Epidermal melanocyte (primary cell): ENCODE results near the gene VARS1.
A peak's percentile ranks its signal among the peaks of the same experiment; 100 is the strongest.

Experiments
- DNase-seq: peaks from one replicate; pipeline ENCODE4 v3.0.0; 2011; ENCODE audit warnings: low spot score; ENCODE audit not compliant: insufficient read length

VARS1 gene

DNA sequence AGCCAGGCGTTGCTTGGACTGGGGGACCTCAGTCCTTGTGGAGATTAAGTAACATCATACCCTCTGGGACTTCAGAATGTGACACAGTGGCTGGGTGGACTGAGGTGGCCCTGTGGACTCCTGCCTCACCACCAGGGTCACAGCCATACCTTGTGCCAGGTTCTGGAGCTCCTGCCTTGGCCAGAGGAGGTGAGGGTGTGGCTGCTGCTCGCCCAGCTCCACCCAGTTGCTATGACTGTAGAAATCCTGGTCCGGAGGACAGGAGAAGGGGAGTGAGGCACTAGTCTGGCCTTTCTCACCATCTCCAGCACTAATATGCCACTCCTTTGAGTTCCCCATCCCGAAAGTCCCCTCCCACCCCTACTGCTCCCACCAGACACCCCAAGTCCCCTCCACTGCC is 20.4 kb downstream of the VARS1 start:
- no peak for DNase-seq

DNA sequence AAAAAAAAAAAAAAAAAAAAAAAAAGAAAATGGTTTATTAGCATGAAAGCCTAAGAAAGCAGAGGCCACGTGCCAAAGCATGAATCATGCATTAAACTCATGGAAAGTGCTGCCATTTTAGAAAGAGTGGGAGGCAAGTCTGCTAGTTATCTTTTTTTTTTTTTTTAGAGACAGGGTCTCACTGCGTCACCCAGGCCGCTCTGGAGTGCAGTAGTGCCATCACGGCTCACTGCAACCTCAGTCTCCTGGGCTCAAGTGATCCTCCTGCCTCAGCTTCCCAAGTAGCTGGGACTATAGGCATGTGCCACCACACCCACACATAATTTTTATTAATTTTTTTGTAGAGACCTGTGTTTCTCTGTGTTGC is 23.6 kb downstream of the VARS1 start:
- DNase-seq, result no peak

DNA sequence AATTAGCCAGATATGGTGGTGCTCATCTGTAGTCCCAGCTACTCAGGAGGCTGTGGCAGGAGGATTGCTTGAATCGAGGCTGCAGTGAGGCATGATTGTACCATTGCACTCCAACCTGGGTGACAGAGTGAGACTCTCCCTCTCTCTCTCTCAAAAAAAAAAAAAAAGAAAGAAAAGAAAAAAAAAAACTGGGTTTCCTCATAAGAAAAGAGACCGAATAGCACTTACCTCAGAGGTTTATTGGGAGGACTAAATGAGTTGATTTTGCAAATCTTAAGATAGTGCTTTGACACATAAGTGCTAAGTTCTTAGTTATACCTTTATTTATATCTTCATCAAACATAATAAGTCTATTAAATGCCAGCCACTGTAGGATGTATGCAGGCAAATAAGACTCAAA is 24.7 kb downstream of the VARS1 start:
- no peak for DNase-seq

DNA sequence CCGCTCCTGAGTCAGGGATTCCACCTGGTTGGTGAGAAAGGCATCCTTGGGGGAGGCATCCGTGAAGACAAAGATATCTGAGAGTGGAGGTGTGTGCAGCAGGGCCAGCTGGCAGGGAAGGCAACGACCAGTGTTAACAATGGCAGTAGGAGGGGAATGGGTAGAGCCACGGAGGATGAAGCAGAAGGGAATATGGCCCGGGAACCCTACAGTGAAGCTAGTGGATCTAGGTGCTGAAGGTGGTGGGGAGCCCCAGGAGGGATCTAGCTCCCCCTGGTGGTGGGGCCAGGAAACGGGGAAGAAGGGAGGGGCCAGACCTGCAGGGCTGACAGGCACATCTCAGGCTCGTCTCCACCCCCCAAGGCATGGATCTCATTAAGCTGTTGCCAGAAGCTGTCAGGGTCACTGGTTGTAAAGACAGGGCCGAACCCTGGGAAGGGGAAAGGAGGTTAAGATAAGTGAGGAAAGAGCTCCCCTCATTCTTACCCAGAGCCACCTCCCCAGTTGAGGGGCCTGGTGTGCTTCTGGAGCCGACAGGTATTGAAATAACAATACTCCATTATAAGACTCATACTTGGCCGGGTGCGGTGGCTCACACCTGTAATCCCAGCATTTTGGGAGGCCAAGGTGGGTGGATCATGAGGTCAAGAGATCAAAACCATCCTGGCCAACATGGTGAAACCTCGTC is 25.7 kb downstream of the VARS1 start:
- peak; percentile 86 for DNase-seq

DNA sequence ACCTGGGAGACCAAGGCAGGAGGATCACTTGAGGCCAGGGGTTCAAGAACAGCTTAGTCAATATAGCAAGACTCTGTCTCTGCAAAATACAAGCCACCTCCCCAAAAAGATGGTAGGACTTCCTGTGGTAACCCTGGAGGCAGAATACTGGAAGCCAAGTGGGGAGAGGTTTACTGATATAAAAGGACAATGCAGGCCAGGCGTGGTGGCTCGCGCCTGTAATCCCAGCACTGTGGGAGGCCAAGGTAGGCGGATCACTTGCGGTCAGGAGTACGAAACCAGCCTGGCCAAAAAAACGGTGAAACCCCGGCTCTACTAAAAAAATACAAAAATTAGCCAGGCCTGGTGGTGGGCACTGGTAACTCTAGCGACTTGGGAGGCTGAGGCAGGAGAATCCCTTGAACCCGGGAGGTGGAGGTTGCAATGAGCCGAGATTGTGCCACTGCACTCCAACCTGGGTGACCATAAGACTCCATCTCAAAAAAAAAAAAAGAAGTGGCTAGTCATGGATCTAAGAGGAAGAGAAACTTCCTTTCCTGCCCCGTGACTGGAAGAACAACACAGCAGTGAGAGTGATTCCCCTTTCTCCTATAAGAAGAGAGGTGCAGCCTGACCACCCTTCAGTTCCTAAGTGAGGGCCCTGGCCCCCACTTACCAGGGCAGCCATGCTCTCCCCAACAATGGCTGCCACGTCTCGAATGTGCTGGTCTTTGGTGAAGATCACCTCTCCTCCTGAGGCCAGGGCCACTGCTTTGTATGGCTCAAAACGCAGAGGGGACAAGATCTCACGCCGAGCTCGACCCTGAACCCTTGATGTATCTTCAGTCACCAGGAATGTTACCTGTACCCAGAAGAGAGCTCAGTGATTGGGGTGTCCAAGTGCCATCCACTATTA is 26.9 kb downstream of the VARS1 start:
- DNase-seq, result no peak

DNA sequence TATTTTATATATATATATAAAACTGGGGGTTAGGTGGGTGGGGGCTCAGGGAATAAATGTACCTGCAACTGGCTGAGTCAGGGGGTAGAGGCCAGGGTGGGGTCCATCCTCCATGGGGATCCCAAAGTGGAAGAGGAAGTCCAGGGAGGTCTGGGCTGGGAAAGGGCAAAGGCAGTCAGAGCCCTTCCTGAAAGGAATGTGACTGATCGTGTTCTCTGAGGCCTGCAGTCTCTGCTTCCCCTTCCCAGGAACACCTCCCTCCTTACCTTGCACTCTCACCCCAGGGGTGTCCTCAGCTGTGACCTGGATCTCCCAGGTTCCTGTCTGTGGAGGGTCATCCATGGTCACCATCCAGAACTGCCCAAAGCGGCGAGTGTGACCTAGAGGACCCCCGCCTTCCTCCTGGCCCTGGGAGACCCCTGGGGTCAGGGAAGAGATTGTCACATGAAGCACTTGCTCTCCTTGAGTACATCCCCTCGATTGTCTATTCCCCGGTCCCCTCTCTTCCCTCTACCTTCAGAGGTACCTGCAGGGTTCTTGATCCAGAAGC is 28.4 kb downstream of the VARS1 start:
- no peak for DNase-seq

DNA sequence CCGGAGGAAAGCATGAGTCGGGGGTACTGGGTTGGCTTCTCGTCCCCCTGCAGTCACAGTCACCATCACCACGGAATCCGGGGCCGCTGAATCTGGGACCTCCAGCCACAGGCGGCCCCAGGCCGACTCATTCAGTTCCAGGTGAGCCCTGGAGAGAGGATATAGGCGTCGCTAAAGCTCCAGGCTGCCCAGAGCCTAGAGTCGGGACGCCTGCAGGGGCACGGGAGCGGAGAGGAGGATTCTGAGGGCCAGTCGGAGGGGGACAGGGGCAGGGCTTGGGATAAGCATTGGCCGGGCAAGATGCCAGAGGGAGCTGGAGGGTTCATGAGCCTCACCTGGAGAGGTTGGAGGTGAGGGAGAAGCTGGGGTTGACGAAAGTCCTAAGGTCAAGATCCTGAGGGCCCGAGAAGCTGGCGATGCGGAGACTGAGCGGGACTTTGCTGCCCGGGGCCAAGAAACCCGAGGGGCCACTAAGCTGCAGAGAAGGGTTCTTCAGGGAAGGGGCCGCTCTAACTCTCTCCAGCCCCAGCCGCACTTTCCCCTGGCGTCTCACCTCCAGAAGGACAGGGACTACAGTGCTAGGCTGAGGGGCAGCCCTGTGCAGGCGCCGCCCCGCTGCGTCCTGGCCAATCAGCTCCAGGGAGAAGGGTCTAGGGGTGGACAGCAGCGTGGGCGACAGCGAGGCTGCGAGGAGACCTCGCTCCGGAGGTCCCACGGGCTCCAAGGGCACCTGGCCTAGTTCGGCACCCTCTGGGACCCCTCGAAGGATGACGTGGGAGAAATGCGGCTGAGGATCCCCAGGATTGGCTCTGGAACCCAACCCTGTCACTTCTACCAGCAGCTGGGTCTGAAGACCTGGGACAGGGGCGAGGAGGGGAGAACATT is 29.4 kb downstream of the VARS1 start:
- no peak for DNase-seq

DNA sequence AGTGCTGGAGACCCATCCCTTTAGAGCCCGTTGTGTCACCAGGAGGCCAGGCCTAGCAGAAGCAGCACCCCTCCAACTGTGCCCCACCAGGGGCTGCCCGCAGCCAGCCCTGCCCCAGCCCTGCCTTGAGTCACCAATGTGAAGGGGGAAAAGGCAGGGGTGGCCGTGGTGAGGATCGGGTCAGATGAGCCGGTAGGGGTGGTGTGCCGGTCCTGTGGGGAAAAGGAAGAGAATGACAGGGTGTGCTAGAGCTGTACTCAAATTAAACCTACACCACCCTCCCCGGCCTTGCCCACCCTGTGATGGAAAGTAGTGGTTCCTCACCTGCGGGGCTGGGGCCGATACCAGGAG is 30.0 kb downstream of the VARS1 start:
- DNase-seq, result no peak

DNA sequence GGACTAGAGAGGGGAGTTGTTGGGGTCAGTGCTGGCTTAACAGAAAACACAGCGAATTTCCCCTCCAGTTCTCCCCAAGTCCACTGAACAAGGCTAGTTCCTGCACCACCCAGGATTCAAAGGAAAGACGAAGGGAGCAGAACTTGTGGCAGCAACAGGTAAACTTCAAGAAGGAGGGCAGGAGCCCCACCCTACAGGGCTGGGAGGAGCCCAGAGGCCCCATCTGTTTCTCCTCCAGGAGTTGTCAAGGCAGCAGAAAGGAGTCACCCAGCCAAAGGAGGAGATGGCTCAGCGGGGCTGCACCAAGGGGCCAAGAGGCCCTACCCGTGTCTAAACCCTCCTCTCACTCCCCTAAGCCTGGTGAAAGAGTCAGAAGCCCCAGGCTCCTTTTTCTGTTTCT is 31.4 kb downstream of the VARS1 start:
- DNase-seq, result no peak

DNA sequence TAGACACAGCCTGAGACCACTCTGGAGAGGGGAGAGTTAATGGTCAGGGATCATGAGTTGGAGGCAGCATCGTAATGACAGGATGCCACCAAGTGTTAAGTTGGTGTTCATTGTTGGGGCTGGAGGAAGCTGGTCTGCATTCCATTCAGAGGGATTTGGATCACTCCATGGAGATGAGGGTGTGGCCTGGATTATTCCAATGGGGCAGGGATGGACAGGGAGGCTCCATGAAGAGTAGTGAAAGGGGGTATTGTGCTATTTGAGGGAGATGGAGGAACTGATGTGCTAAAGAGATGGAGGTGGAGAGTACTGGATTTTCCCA is 32.0 kb downstream of the VARS1 start:
- peak; percentile 89 for DNase-seq

DNA sequence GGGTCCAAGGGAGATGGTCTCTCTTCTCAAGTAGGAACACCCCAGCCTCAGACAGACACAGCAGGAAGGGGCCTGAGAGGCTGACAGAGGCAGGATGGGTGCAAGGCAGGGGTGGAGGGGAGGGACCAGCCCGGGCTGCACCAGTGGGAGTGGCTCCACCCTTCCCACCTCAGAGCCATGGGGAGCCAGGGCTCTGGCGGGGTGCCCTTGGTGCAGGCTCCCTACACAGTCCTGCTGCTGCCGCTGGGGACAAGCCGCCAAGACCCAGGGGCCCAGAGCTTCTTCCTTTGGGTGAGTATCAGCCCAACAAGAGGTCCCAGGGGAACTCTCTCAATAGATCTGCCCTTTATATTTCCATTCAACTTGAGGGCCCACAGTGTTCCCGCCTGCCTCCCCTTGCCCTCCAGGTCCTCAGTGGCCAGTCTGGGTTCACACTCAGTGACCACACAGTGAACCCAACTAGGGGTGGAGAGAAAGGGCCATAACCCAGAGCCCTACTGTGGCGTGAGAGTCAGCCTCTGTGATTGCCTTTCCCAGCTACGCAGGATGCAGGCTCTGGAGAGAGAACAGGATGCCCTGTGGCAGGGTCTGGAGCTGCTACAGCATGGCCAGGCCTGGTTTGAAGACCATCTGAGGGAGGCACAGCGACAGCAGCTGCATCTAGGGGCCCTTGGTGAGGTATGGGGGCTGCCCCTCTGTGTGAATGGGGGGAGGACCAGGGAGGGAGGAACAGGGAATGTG is 32.5 kb downstream of the VARS1 start:
- DNase-seq, result no peak

DNA sequence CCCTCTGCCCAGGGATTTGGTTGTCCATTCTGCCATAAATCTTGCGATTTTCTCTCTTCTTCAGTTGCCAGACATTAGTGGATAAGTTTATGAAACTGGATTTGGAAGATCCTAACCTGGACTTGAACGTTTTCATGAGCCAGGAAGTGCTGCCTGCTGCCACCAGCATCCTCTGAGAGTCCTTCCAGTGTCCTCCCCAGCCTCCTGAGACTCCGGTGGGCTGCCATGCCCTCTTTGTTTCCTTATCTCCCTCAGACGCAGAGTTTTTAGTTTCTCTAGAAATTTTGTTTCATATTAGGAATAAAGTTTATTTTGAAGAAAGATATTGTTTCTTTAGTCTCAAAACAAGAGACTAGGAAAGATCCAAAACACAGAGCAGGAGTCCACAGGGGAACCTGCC is 33.2 kb downstream of the VARS1 start, which contains the start of gene SAPCD1:
Gene SAPCD1 (plus strand): TSS at position 301 of the 400 bp plus-strand sequence. CDS start 399 bp downstream, outside the sequence.
- no peak for DNase-seq

DNA sequence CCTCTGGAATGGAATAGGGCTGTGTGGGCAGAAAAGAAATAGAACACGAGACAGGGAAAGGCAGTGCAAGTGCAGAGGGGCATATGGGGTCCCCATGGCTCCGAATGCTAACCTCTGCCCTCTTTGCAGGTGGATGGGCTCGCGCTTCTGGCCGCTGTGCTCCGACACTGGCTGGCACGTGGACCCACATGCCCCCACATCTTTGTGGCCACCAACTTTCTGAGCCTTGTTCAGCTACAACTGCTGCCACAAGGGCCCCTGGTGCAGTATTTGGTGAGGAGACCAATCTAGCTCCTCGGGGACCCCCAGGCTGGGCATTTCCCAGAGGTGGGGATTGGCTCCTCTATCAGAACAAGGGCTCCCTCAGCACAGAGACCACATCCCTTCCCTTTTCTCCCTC is 34.2 kb downstream of the VARS1 start:
- no peak for DNase-seq

DNA sequence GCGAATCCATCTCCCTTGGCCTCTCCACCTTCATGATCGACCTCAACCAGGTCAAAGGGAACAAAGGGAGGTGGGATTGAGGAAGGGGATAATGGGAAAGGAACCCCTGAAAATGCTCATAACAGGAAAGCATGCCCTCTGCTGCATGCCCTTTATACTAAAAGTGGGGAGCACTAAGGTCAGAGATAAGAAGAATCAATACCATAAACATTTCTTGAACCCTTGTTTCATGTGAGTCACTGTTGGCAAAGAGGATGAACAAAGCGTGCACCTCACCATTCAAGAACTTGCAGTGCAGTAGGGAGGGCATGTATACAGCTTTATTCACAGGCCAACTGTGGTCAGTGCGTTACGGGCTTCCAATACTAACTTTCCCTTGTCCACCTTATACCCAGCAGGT is 34.8 kb downstream of the VARS1 start:
- no peak for DNase-seq

DNA sequence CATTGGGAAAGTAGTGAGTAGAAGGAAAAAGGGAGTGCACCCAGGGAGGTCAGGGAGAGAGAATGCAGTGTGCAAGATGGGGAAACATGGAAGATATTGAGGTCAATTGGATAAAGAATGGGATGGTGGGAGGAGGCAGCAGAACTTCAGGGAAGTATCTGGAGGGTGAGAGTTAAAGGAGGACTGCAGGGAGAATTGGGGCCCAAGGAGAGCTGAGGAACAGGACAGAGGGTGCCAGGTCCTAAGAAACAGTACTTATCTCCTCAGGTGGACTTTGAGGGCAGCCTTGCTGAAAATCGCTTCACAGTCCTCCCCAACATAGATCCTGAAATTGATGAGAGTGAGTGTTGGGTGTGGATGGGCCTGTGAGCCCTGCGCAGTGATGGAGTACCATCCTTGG is 37.3 kb downstream of the VARS1 start:
- DNase-seq, result no peak

DNA sequence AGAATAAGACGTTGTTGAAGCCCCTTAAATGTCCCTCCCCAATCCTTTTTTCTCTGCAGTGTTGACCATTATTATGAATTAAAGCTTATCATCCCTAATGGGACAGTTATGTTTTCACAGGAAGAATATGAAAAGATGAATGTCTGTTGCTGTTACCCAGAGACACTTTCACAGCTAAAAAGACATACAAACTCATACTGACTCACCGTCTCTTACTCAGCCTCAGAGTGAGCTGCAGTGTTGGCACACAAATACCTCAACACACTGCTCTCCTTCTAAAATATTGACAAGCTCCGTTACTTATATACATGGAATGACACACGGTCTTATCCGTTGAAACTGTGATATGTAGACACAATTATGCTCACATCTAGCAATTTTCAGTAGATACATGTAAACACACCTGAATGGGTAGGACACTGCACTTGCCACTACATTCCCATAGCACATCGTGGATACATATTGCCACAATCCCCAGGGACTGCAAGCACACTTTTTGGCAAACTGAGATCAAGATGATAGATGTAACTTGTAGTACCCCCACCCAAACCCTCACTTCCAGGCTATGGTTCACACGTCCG is 42.7 kb downstream of the VARS1 start:
- no peak for DNase-seq

DNA sequence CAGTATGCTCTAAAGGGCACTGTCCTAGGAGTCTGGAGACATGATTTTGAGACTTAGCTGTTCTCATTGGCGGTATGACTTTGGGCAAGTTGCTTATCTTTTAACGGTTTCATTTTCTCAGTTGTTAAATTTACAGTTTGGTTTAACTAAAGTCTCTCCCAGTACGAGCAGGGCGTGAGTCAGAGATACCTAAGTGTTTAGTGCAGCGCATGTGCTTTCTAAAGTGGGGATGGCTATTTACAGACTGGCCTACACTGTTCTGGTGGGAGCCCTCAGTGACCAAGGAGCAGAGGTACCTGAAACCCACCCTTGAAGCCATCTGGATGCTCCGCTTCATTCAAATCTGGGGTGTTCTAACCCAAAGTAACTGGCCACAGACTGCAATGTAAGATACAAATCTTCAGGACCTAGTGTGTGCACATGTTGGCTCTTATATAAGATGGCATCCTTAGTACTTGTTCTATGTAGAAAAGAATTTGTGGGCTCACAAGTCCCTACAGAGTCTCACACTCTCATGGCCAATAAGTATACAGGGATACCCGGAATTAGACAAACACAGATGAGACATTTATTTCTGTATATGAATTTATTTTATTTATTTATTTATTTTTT is 45.0 kb downstream of the VARS1 start:
- DNase-seq, result no peak

DNA sequence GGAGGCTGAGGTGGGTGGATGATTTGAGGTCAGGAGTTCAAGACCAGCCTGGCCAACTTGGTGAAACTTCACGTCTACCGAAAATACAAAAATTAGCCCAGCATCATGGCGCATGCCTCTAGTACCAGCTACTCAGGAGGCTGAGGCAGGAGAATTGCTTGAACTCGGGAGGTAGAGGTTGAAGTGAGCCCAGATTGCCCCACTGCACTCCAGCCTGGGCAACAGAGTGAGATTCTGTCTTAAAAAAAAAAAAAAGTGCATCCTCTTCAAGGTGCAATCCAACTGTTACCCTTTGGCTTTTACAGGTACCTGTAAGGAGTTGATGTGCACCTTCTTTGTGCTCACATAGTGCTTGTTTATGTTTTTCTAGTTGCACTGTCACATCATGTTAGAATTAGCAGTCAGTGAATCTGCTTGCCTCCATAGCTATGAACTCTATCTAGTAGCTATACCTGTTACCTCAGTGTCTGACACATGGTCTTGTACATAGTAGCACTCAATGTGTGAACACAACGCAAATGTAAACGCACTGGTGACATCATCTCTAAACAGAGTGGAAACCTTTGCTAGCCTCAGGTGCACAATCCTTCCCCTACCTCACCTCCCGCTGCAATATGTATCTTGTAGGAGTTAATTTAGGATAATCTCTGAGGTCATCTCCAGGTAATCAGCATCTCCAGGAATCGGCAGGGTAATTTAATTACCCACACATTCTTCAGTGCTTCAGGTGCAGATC is 46.1 kb downstream of the VARS1 start:
- no peak for DNase-seq
